Effector memory CD8-positive, alpha-beta T cell (primary cell): ENCODE results near the gene TMEM213.
A peak's percentile ranks its signal among the peaks of the same experiment; 100 is the strongest.

Experiments used
- ATAC-seq: fragments of 150-1000 bp; cut with Tn5 transposase; replicated peaks from 2 replicates; pipeline ENCODE4 v1.10.0; 2021; ENCODE audit warnings: mild to moderate bottlenecking, moderate library complexity
- DNase-seq, 3 experiments: peaks; one replicate each; pipeline ENCODE4 v3.0.0; 2021
- H3K27ac Mint-ChIP-seq, 2 donors: one replicate each; pipeline ENCODE4 v1.8.0; 2022; ENCODE audit warnings: mild to moderate bottlenecking in 2 of 2, mixed read lengths in 2 of 2, moderate library complexity in 2 of 2
- H3K27me3 Mint-ChIP-seq, 2 donors: one replicate each; pipeline ENCODE4 v1.8.0; 2022; ENCODE audit warnings: mixed read lengths in 2 of 2
- H3K36me3 Mint-ChIP-seq: one replicate; pipeline ENCODE4 v1.8.0; 2022; ENCODE audit warnings: mild to moderate bottlenecking, moderate library complexity, mixed read lengths; ENCODE audit not compliant: insufficient read depth
- H3K4me1 Mint-ChIP-seq, 2 donors: one replicate each; pipeline ENCODE4 v1.8.0; 2022; ENCODE audit warnings: low read depth in 2 of 2, mixed read lengths in 2 of 2
- H3K4me3 Mint-ChIP-seq, 2 donors: one replicate each; pipeline ENCODE4 v1.8.0; 2022; ENCODE audit warnings: mild to moderate bottlenecking in 2 of 2, mixed read lengths in 2 of 2, moderate library complexity in 2 of 2
- H3K9me3 Mint-ChIP-seq, 2 donors: one replicate each; pipeline ENCODE4 v1.8.0; 2022; ENCODE audit warnings: mixed read lengths in 2 of 2

Gene TMEM213

GRCh38 chr7:138878856-138879255 lies 81.1 kb downstream of the TMEM213 start:
- H3K27ac Mint-ChIP-seq: no peak overlapping the region

GRCh38 chr7:138879356-138879755 lies 81.6 kb downstream of the TMEM213 start:
- no peaks in the 10 kb centered on the region for H3K9me3 Mint-ChIP-seq
- no peak overlapping the region for H3K27ac Mint-ChIP-seq
- peaks cover 10% of the 10 kb centered on the region for H3K36me3 Mint-ChIP-seq

More at GRCh38 chr7:138878856-138879255, 81.1 kb downstream of the TMEM213 start:
- Mint-ChIP-seq H3K4me1 (peaks cover 6 to 21% of the 10 kb centered on the region in 2 donors), H3K36me3 (peaks cover 10% of the 10 kb centered on the region), H3K9me3 (no peaks in the 10 kb centered on the region), H3K27me3 (no peaks in the 10 kb centered on the region), H3K4me3 (no peak overlapping the region)
- ATAC-seq (no peak), DNase-seq (no peak)

DNA sequence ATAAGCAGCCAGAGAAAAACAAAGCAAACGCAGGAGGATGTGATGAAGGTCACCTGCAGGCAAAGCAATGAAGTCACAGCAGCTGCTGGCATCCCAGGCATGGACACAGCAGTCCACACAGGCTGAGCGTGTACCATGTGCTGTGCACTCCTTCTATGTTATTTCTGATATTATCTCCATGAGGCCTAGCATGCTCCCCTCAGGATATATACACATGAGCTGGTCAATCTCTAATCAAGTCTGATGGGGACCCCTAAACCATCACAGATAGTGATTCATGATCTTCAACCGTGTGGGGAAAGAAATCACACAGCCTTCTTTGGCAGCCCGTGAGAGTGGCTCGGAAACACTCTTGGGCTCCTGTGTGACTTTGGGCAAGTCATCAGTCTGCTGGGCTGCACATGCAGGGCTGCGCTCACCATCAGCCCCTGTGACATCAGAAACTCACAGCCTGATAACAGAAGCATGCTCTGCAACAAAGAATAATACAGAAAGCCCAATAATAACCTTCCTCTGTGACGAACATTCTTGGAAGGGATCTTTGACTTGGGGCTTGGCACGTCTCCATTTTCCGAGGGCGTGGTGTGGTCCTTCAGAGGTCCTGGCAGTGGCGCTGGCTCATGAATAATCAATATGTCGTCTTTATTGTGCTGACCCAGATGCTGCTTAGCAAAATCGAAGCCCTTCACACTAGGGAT lies 83.2 kb downstream of the TMEM213 start:
- peaks cover 4% of the 10 kb centered on the region for H3K36me3 Mint-ChIP-seq

More at GRCh38 chr7:138879356-138879755, 81.6 kb downstream of the TMEM213 start:
- no peak for ATAC-seq
- H3K27me3 Mint-ChIP-seq: no peaks in the 10 kb centered on the region
- H3K4me1 Mint-ChIP-seq: peaks cover 6 to 21% of the 10 kb centered on the region in 2 donors
- DNase-seq: no peak
- no peak overlapping the region for H3K4me3 Mint-ChIP-seq

GRCh38 chr7:138881579-138882188 lies 83.9 kb downstream of the TMEM213 start:
- Mint-ChIP-seq H3K4me1 (peaks cover 5 to 14% of the 10 kb centered on the region in 2 donors), H3K4me3 (no peak overlapping the region), H3K36me3 (peaks cover 3% of the 10 kb centered on the region), H3K9me3 (no peaks in the 10 kb centered on the region), H3K27me3 (no peaks in the 10 kb centered on the region), H3K27ac (no peak overlapping the region)
- ATAC-seq (no peak), DNase-seq (no peak)

More for the DNA sequence above, 83.2 kb downstream of the TMEM213 start:
- Mint-ChIP-seq H3K27me3 (no peaks in the 10 kb centered on the region), H3K27ac (no peak overlapping the region), H3K4me3 (no peak overlapping the region), H3K4me1 (peaks cover 2 to 13% of the 10 kb centered on the region in 2 donors), H3K9me3 (no peaks in the 10 kb centered on the region)
- ATAC-seq (no peak), DNase-seq (no peak)

GRCh38 chr7:138882249-138882648 lies 84.5 kb downstream of the TMEM213 start:
- H3K36me3 Mint-ChIP-seq: peaks cover 3% of the 10 kb centered on the region
- H3K27ac Mint-ChIP-seq: no peak overlapping the region
- no peaks in the 10 kb centered on the region for H3K27me3 Mint-ChIP-seq
- ATAC-seq: no peak
- H3K4me3 Mint-ChIP-seq: no peak overlapping the region
- H3K9me3 Mint-ChIP-seq: no peaks in the 10 kb centered on the region
- DNase-seq: no peak
- H3K4me1 Mint-ChIP-seq: peaks cover 5 to 14% of the 10 kb centered on the region in 2 donors

DNA sequence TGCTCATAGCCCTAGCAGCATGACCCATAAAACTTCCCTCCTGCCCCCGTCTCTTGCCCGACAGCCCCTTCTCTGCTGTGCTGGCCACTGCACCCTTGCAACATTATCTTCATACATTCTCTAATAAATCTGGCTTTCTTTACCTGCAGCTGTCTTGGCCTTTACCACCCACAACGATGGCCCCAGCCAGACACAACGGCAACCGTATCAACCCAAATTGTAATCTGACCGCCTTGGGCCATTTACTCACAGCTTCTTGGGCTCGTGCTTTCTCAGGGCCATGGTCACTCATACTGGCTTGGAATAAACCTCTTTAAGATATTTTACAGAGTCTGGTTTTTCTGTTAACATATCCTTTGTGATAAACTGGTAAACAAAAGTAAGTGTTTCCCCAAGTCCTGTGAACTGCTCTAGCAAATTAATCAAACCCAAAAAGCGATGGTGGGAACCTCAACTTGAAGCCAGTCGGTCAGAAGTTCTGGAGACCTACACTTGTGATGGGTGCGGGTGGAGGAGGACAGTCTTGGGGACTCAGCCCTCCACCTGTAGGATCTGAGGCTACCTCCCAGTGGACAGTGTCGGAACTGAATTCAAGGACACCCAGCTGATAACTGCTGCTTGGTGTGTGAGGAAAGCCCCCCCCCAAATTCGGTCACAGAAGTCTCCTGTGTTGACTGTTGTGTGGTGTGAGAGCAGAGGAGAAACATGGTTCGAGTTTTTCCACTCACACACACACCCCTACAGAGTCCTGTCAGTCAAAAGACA lies 87.8 kb downstream of the TMEM213 start:
- DNase-seq (no peak), ATAC-seq (no peak)
- Mint-ChIP-seq H3K27ac (no peak overlapping the region), H3K27me3 (peaks cover 0 to 2% of the 10 kb centered on the region in 2 donors), H3K4me1 (peaks cover 5 to 14% of the 10 kb centered on the region in 2 donors), H3K9me3 (no peaks in the 10 kb centered on the region), H3K4me3 (no peak overlapping the region), H3K36me3 (peaks cover 3% of the 10 kb centered on the region)

GRCh38 chr7:138886501-138886917 lies 88.7 kb downstream of the TMEM213 start:
- DNase-seq (peak; percentile 60 to 70 (median 65)), ATAC-seq (peak; percentile 94)
- Mint-ChIP-seq H3K27me3 (peaks cover 6 to 12% of the 10 kb centered on the region in 2 donors), H3K4me1 (peaks cover 5 to 14% of the 10 kb centered on the region in 2 donors), H3K9me3 (no peaks in the 10 kb centered on the region), H3K36me3 (peaks cover 3% of the 10 kb centered on the region), H3K27ac (peak overlapping the region in 1 of 2 donors; percentile 78), H3K4me3 (no peak overlapping the region)

DNA sequence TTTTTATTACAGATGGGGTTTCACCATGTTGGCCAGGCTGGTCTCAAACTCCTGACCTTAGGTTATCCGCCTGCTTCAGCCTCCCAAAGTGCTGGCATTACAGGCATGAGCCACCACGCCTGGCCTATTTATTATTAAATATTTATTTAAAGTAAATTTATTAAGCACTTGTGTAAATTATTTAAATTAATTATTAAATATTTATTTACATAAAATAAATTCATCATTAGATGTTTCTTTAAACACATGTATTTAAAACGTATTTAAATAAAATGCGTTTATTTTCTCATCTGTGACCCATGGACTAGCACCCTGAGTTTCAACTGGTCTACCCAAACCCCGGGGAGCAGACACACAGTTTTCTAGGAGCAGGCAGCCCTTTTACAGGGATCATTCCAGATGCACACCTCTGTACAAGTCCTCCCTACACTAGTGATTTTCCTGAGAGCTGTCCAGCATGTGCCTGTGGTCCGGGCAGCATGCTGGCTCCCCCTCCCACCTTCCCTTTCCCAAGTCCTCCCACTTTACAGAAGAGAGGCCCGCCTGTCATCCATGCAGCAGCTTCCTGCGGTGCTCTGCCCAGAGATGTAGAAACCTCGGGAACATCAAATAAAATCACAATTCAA lies 89.4 kb downstream of the TMEM213 start:
- no peak for DNase-seq
- H3K4me3 Mint-ChIP-seq: no peak overlapping the region
- peaks cover 3% of the 10 kb centered on the region for H3K36me3 Mint-ChIP-seq
- H3K27me3 Mint-ChIP-seq: peaks cover 6 to 16% of the 10 kb centered on the region in 2 donors
- no peak for ATAC-seq
- H3K4me1 Mint-ChIP-seq: peaks cover 5 to 8% of the 10 kb centered on the region in 2 donors
- no peaks in the 10 kb centered on the region for H3K9me3 Mint-ChIP-seq
- peak overlapping the region in 1 of 2 donors; percentile 74 for H3K27ac Mint-ChIP-seq
